Esophagus muscularis mucosa (tissue), 3 donors: ENCODE measurements around the gene SYNE4.

ENCODE experiments used
- POLR2A ChIP-seq: fragments of 450-650 bp; IDR thresholded peaks from one replicate; pipeline ENCODE4 v1.6.1; 2017; ENCODE audit warnings: antibody characterized with exemption, moderate library complexity, mild to moderate bottlenecking, low read depth
- POLR2AphosphoS5 ChIP-seq, 2 donors: sonication (generic); formaldehyde crosslinking; IDR thresholded peaks; one replicate each; pipeline ENCODE4 v1.6.1; 2017; ENCODE audit warnings: antibody characterized with exemption in 2 of 2
- TF ChIP-seq, protein P1 (sequence below), 3 experiments: fragments of 200-600 bp in 2 of 3; fragments of 450-650 bp in 1 of 3; sonication (generic) in 2 of 3; IDR thresholded peaks; one replicate each; pipeline ENCODE4 v1.5.1; 2017 to 2019; ENCODE audit warnings: antibody characterized with exemption in 3 of 3, mild to moderate bottlenecking in 2 of 3, moderate library complexity in 1 of 3

GRCh38 chr19:36023432-36023831 lies 14.8 kb upstream of the SYNE4 start:
- TF ChIP-seq POLR2A: no peak
- TF ChIP-seq, protein P1, sequence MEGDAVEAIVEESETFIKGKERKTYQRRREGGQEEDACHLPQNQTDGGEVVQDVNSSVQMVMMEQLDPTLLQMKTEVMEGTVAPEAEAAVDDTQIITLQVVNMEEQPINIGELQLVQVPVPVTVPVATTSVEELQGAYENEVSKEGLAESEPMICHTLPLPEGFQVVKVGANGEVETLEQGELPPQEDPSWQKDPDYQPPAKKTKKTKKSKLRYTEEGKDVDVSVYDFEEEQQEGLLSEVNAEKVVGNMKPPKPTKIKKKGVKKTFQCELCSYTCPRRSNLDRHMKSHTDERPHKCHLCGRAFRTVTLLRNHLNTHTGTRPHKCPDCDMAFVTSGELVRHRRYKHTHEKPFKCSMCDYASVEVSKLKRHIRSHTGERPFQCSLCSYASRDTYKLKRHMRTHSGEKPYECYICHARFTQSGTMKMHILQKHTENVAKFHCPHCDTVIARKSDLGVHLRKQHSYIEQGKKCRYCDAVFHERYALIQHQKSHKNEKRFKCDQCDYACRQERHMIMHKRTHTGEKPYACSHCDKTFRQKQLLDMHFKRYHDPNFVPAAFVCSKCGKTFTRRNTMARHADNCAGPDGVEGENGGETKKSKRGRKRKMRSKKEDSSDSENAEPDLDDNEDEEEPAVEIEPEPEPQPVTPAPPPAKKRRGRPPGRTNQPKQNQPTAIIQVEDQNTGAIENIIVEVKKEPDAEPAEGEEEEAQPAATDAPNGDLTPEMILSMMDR (IDR thresholded peaks at IDR 0.05): no peak
- TF ChIP-seq POLR2AphosphoS5 (IDR thresholded peaks at IDR 0.05): no peak
